Stimulated activated naive CD8-positive, alpha-beta T cell treated with anti-CD3 and anti-CD28 coated beads, Interleukin-15, amount 100 ng/mL, for 72 hours (primary cell): ENCODE data around the gene VEPH1.

Source experiments
- ATAC-seq: fragments of 150-1000 bp; cut with Tn5 transposase; 2 replicates; pipeline ENCODE4 v1.10.0; 2021; ENCODE audit warnings: mild to moderate bottlenecking, moderate library complexity
- DNase-seq, 2 donors: peaks; one replicate each; pipeline ENCODE4 v3.0.0; 2021 to 2022
- H3K27ac Mint-ChIP-seq, 2 donors: one replicate each; pipeline ENCODE4 v1.8.0; 2022; ENCODE audit warnings: mild to moderate bottlenecking in 2 of 2, mixed read lengths in 2 of 2, moderate library complexity in 2 of 2
- H3K27me3 Mint-ChIP-seq: one replicate; pipeline ENCODE4 v1.8.0; 2022; ENCODE audit warnings: mixed read lengths
- H3K4me1 Mint-ChIP-seq: one replicate; pipeline ENCODE4 v1.8.0; 2022; ENCODE audit warnings: mild to moderate bottlenecking, mixed read lengths
- H3K4me3 Mint-ChIP-seq, 2 donors: one replicate each; pipeline ENCODE4 v1.8.0; 2022; ENCODE audit warnings: mild to moderate bottlenecking in 2 of 2, mixed read lengths in 2 of 2, moderate library complexity in 1 of 2
- H3K9me3 Mint-ChIP-seq, 2 donors: one replicate each; pipeline ENCODE4 v1.8.0; 2022; ENCODE audit warnings: mixed read lengths in 2 of 2

The VEPH1 gene

DNA sequence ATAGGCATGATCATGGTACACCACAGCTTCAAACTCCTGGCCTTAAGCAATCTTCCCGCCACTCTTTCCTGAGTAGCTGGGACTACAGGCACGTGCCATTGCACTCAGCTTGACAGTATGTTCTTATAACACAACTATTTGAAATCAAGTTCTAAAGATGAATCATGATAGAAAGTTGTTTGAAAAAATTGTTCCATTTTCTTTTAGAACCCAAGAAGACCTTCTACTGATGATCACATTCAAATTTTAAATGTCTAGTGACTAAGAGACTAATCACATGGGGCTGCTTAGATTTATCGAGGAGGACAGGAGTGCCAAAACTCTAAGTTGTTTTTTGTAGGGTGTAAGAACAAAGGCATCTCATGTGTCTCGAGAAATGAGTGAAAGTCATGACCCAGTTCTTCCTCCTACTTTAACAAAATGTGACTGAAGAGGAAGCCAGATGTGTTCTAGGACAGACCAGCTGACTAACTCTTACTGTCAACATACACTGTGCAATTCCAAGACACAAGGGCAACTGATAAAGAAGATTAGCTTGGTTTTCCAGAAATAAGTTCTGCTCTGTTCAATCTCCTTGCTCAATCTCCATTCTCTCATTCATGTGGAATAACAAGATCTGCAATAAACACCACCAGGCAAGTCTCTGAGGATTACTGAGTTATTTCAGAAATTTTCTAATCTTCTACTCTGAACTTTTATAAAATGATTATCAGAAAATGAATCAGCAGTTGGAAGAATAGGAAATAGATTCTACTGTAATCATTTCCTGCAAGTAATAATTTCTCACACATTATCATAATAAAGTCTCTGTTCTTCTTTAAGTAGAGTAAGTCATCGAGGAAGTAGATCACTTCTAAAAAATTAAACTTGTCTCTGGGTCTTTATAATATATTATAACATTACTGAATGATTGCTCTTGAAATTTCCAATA, 220.7 kb downstream of the VEPH1 start:
- Mint-ChIP-seq H3K4me1 (no peaks in the 10 kb centered on the region), H3K27ac (no peak overlapping the region), H3K9me3 (no peaks in the 10 kb centered on the region), H3K4me3 (no peak overlapping the region), H3K27me3 (no peaks in the 10 kb centered on the region)
- ATAC-seq: no peak
- DNase-seq: no peak

DNA sequence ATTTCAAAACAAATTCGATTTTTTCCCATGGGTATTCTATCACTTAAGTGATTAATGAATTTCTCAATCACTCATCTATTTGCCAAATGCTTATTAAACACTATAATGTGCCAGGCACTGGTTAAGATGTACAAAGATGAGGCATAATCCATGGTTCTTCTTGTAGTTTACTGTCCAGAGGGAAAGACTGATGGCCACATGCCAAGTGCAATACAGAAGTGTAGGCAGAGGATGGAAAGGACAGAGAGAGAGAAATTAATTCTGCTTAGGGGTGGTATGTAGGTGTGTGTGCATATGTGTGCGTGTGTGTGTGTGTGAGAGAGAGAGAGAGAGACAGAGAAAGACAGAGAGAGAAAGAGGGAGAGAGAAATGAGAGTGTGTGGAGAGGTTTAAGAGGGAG, 222.4 kb downstream of the VEPH1 start:
- ATAC-seq (no peak), DNase-seq (no peak)
- H3K27me3 Mint-ChIP-seq: no peaks in the 10 kb centered on the region
- no peak overlapping the region for H3K4me3 Mint-ChIP-seq
- no peak overlapping the region for H3K27ac Mint-ChIP-seq
- no peaks in the 10 kb centered on the region for H3K9me3 Mint-ChIP-seq
- no peaks in the 10 kb centered on the region for H3K4me1 Mint-ChIP-seq

- no peaks in the 10 kb centered on the region for H3K27me3 Mint-ChIP-seq
- H3K4me1 Mint-ChIP-seq: no peaks in the 10 kb centered on the region
- H3K4me3 Mint-ChIP-seq: no peak overlapping the region
These were observed 222.9 kb downstream of the VEPH1 start for GRCh38 chr3:157280354-157280753.

DNA sequence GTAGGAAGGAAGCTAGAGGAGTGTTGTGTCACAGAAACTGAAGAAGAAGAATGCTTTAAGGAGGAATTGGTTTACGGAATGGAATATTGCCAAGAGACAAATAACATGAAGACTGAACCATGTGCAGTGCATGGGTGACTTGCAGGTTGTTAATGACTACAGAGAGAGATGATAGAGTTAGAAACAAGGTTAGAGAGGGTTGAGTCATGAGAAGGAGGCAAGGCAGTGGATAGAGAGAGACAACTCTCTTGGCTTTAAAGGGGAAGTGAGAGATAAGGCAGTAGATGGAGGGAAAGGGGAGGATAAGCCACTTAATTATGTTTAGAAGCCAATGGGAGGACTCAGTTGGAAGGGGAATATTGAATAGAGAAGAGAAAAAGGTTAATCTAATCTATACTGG, 224.0 kb downstream of the VEPH1 start:
- no peak overlapping the region for H3K4me3 Mint-ChIP-seq
- H3K4me1 Mint-ChIP-seq: no peaks in the 10 kb centered on the region
- H3K27ac Mint-ChIP-seq: no peak overlapping the region
- no peaks in the 10 kb centered on the region for H3K9me3 Mint-ChIP-seq
- no peaks in the 10 kb centered on the region for H3K27me3 Mint-ChIP-seq
- DNase-seq: no peak
- ATAC-seq: no peak

More at GRCh38 chr3:157280354-157280753, 222.9 kb downstream of the VEPH1 start:
- Mint-ChIP-seq H3K9me3 (no peaks in the 10 kb centered on the region), H3K27ac (no peak overlapping the region)
- ATAC-seq (no peak), DNase-seq (no peak)

DNA sequence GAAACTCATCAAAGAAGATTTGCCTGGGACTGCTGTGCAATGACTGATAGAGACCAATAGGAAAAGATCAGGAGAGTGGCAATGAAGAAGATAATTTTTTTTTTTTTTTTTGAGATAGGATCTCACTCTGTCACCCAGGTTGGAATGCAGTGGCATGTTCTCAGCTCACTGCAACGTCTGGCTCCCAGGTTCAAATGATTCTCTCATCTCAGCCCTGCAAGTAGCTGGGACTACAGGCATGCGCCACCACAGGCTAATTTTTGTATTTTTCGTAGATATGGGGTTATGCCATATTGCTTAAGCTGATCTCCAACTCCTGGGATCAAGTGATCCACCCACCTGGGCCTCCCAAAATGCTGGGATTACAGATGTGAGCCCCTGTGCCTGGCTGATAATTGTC, 226.4 kb downstream of the VEPH1 start:
- Mint-ChIP-seq H3K27ac (no peak overlapping the region), H3K27me3 (no peaks in the 10 kb centered on the region), H3K4me1 (no peaks in the 10 kb centered on the region), H3K9me3 (no peaks in the 10 kb centered on the region), H3K4me3 (no peak overlapping the region)
- no peak for ATAC-seq
- DNase-seq: no peak

DNA sequence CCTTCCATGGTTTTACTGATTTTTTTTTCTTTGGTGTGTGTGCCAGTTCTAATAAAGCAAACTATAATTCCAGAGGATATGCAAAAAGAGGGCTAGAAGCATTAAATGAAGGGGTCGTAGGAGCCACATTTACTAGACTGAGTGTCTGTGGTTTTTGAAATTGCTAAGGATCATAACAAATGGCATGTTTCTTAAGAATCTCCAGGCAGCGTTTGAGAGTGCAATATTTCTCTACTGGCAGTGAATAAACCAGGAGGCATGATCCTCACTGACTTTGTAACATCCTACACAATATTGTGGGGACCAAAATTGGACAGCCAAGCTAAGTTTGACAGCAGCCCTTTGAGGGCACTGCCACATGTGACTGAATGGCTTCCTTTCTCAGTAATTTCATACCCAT, 227.4 kb downstream of the VEPH1 start:
- ATAC-seq (no peak), DNase-seq (no peak)
- Mint-ChIP-seq H3K4me3 (no peak overlapping the region), H3K4me1 (no peaks in the 10 kb centered on the region), H3K27ac (no peak overlapping the region), H3K27me3 (no peaks in the 10 kb centered on the region), H3K9me3 (no peaks in the 10 kb centered on the region)

DNA sequence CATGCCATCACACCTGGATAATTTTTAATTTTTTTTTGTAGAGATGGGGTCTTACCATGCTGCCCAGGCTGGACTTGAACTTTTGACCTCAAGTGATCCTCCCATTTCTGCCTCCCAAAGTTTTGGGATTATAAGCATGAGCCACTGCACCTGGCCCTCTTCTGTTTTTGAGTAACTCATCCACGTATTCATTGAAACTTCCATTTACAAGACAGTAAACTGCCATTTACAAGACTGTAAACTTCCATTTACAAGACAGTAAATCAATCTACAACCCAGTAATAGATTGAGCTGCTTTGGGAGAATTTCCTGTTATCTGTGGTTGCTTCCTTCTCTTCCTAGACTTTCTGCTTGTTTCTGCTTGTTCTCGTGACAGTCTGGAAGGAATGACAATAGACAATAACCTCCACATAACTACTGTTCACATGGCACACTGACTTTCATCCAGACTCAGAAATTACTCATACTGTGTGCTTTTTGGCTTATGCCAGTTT, 228.5 kb downstream of the VEPH1 start:
- no peak for ATAC-seq
- H3K27ac Mint-ChIP-seq: no peak overlapping the region
- no peaks in the 10 kb centered on the region for H3K4me1 Mint-ChIP-seq
- no peaks in the 10 kb centered on the region for H3K9me3 Mint-ChIP-seq
- no peaks in the 10 kb centered on the region for H3K27me3 Mint-ChIP-seq
- no peak overlapping the region for H3K4me3 Mint-ChIP-seq
- DNase-seq: no peak

GRCh38 chr3:157271283-157271882, 231.8 kb downstream of the VEPH1 start:
- DNase-seq (no peak), ATAC-seq (peak; percentile 31)
- Mint-ChIP-seq H3K9me3 (no peaks in the 10 kb centered on the region), H3K4me3 (no peak overlapping the region), H3K27me3 (no peaks in the 10 kb centered on the region), H3K27ac (no peak overlapping the region), H3K4me1 (no peaks in the 10 kb centered on the region)

GRCh38 chr3:157268026-157268425, 235.2 kb downstream of the VEPH1 start:
- Mint-ChIP-seq H3K27ac (no peak overlapping the region), H3K9me3 (no peaks in the 10 kb centered on the region), H3K27me3 (no peaks in the 10 kb centered on the region), H3K4me1 (no peaks in the 10 kb centered on the region), H3K4me3 (no peak overlapping the region)
- ATAC-seq: no peak
- no peak for DNase-seq

- no peaks in the 10 kb centered on the region for H3K27me3 Mint-ChIP-seq
- no peaks in the 10 kb centered on the region for H3K9me3 Mint-ChIP-seq
- H3K4me1 Mint-ChIP-seq: no peaks in the 10 kb centered on the region
- no peak overlapping the region for H3K4me3 Mint-ChIP-seq
- no peak overlapping the region for H3K27ac Mint-ChIP-seq
- DNase-seq (no peak), ATAC-seq (no peak)
These were observed 237.3 kb downstream of the VEPH1 start for GRCh38 chr3:157265931-157266330.

DNA sequence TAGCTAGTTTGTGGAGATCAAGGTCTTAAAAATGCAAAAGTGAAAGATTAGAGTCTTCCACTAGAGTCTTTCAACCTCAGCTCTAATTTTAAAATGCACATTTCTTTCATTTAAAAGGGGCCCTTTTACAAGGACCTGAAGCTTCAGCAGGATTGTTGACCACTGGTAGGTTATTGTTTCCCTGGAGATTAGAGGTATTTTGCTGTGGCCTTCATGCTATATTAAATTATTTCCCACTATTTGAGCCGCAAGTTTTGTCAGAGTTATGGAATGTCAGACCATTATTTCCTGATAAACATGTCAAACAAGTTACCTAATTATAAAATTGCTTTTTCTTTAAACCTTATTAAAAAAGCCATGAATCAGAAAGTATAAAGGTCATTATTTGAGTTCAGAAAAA, 240.2 kb downstream of the VEPH1 start:
- Mint-ChIP-seq H3K4me3 (no peak overlapping the region), H3K27me3 (no peaks in the 10 kb centered on the region), H3K9me3 (no peaks in the 10 kb centered on the region), H3K4me1 (no peaks in the 10 kb centered on the region), H3K27ac (no peak overlapping the region)
- no peak for ATAC-seq
- no peak for DNase-seq

DNA sequence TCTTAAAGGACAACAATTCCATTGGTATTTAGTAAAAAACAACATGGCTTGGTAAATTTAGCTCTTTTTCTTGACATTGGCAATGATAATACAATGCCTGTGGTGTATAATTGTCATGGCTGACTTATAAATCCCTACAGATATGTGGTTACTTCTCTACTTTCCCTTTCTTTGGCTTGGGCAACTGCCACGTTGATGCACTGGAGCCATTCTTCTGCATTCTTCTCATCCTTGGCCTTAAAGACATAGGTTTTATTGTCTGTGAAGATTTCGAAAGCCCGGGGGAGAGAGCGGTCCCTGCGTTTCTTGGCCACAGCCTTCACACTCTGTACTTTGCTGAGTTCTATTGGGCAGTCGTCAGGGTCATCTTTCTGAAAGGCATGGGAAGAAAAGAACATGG, 242.2 kb downstream of the VEPH1 start:
- Mint-ChIP-seq H3K27ac (no peak overlapping the region), H3K4me3 (no peak overlapping the region), H3K4me1 (no peaks in the 10 kb centered on the region), H3K9me3 (no peaks in the 10 kb centered on the region), H3K27me3 (no peaks in the 10 kb centered on the region)
- DNase-seq (no peak), ATAC-seq (no peak)

GRCh38 chr3:157259825-157260224, 243.4 kb downstream of the VEPH1 start:
- DNase-seq: no peak
- H3K9me3 Mint-ChIP-seq: peaks cover 0 to 5% of the 10 kb centered on the region in 2 donors
- H3K27ac Mint-ChIP-seq: no peak overlapping the region
- no peak overlapping the region for H3K4me3 Mint-ChIP-seq
- ATAC-seq: no peak
- H3K4me1 Mint-ChIP-seq: no peaks in the 10 kb centered on the region
- H3K27me3 Mint-ChIP-seq: no peaks in the 10 kb centered on the region

DNA sequence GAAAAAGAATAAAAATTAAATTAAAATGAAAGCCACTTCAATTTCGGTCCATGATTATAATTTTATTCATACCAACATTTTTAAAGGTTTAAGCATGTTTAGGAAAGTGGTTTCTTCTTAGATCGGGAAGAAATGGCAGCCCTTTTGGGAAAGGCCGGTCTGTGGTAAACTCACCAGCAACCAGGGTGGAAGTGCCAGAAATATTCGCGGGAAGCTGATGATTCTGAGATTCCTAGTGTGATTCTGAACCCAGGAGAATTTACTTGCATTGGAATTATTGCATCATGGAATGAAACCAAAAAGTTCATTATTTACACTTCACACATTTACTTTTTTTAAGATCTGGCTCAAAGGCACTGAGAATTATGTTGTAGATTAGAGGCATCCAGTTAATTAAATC, 246.1 kb downstream of the VEPH1 start:
- Mint-ChIP-seq H3K9me3 (peaks cover 0 to 5% of the 10 kb centered on the region in 2 donors), H3K4me3 (no peak overlapping the region), H3K27me3 (no peaks in the 10 kb centered on the region), H3K27ac (no peak overlapping the region), H3K4me1 (no peaks in the 10 kb centered on the region)
- ATAC-seq (no peak), DNase-seq (no peak)

- Mint-ChIP-seq H3K4me3 (no peak overlapping the region), H3K4me1 (no peaks in the 10 kb centered on the region), H3K27ac (no peak overlapping the region), H3K27me3 (no peaks in the 10 kb centered on the region), H3K9me3 (peaks cover 0 to 5% of the 10 kb centered on the region in 2 donors)
- DNase-seq: no peak
- ATAC-seq: no peak
These were observed 247.4 kb downstream of the VEPH1 start for GRCh38 chr3:157255797-157256196.

DNA sequence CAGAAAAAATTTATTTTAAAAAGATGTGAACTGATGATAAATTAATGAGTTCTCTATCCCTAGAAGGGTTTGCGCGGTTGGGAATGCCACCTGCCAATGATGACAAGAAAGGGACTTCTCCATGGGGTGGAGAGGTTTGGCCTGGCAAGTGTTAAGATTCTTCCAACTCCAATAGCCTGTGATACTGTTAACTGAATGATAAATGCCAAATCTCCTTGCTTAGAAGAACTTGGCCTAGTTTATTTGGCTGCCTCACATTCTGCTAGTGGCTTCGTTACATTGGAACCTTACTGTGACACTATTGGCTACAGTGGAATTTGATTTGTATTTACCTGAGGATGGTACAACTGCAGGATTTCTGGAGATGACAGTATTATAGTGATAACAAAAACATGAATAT, 251.5 kb downstream of the VEPH1 start:
- DNase-seq (no peak), ATAC-seq (no peak)
- Mint-ChIP-seq H3K4me3 (no peak overlapping the region), H3K27ac (no peak overlapping the region), H3K9me3 (peaks cover 0 to 5% of the 10 kb centered on the region in 2 donors), H3K27me3 (no peaks in the 10 kb centered on the region), H3K4me1 (peaks cover 13% of the 10 kb centered on the region)
